Measurements from ENCODE around the gene RMC1.
"Not testable (repeated sequence)": the region's sequence is repeated elsewhere in the genome, so short reads cannot be mapped to it uniquely, and the experiment has no call there.

Gene RMC1

GRCh38 chr18:23503038-23503962 lies at the start of gene RMC1:
RMC1 (plus strand) TSS chr18:23503511; CDS start chr18:23503619, 108 bp downstream.
- DNase-seq: peak; percentile 88

GRCh38 chr18:23453680-23454058 lies 49.6 kb upstream of the RMC1 start:
- DNase-seq: no peak

GRCh38 chr18:23456835-23457234 lies 46.5 kb upstream of the RMC1 start:
- no peak for DNase-seq

- no peak for DNase-seq
Measured at GRCh38 chr18:23458830-23459529, 44.3 kb upstream of the RMC1 start.

- no peak for DNase-seq
Measured at GRCh38 chr18:23459530-23459921, 43.8 kb upstream of the RMC1 start.

- DNase-seq: no peak
Measured at GRCh38 chr18:23460285-23461273, 42.7 kb upstream of the RMC1 start.

GRCh38 chr18:23462876-23463275 lies 40.4 kb upstream of the RMC1 start:
- DNase-seq: peak; percentile 58

GRCh38 chr18:23468753-23469459 lies 34.4 kb upstream of the RMC1 start:
- DNase-seq: no peak

GRCh38 chr18:23470620-23471387 lies 32.5 kb upstream of the RMC1 start:
- DNase-seq: no peak

GRCh38 chr18:23471486-23471885 lies 31.8 kb upstream of the RMC1 start:
- no peak for DNase-seq

- peak; percentile 94 for DNase-seq
Measured at GRCh38 chr18:23479829-23480505, 23.3 kb upstream of the RMC1 start.

GRCh38 chr18:23484561-23485182 lies 18.6 kb upstream of the RMC1 start:
- no peak for DNase-seq

- DNase-seq: no peak
Measured at GRCh38 chr18:23485386-23485785, 17.9 kb upstream of the RMC1 start.

- no peak for DNase-seq
Measured at GRCh38 chr18:23487738-23488570, 15.4 kb upstream of the RMC1 start.

GRCh38 chr18:23489586-23489985 lies 13.7 kb upstream of the RMC1 start:
- not testable (repeated sequence) for DNase-seq

- no peak for DNase-seq
Measured at GRCh38 chr18:23493654-23494053, 9.7 kb upstream of the RMC1 start.

- no peak for DNase-seq
Measured at GRCh38 chr18:23494992-23495391, 8.3 kb upstream of the RMC1 start.

- DNase-seq: no peak
Measured at GRCh38 chr18:23495723-23496440, 7.4 kb upstream of the RMC1 start.

- peak; percentile 73 for DNase-seq
Measured at GRCh38 chr18:23498117-23498516, 5.2 kb upstream of the RMC1 start.

Measured in MV-4-11 (cell line).